Muscle of leg (tissue), 11 donors: ENCODE data around the gene ZNF837. TPM values are rescaled to one million over a fixed set of nuclear protein-coding genes. Genes with fewer than 3 reads are reported as not detected.
"Not testable (repeated sequence)": the region's sequence is repeated elsewhere in the genome, so short reads cannot be mapped to it uniquely, and the experiment has no call there.

Source experiments
- DNase-seq: peaks from one replicate; pipeline ENCODE4 v3.0.0; 2013
- H3K27ac ChIP-seq: one replicate; pipeline ENCODE4 v1.5.1; 2013; ENCODE audit warnings: mild to moderate bottlenecking, low read length, control low read depth
- H3K27me3 ChIP-seq: one replicate; pipeline ENCODE4 v1.6.1; 2013; ENCODE audit warnings: low read length; ENCODE audit not compliant: control insufficient read depth, insufficient read depth
- H3K36me3 ChIP-seq: one replicate; pipeline ENCODE4 v1.6.1; 2013; ENCODE audit warnings: low read length; ENCODE audit not compliant: control insufficient read depth, insufficient read depth
- H3K4me1 ChIP-seq: one replicate; pipeline ENCODE4 v1.6.1; 2013; ENCODE audit warnings: low read length; ENCODE audit not compliant: control insufficient read depth, insufficient read depth
- H3K4me3 ChIP-seq: one replicate; pipeline ENCODE4 v1.5.1; 2013; ENCODE audit warnings: low read length, control low read depth
- H3K9me3 ChIP-seq: replicated peaks from 2 replicates; pipeline ENCODE4 v1.6.1; 2013; ENCODE audit warnings: low read depth, low read length; ENCODE audit not compliant: control insufficient read depth
- WGBS: methylation state at CpG from one replicate; pipeline ENCODE4 v1.1.5; 2013; ENCODE audit warnings: missing lambda C conversion rate; ENCODE audit not compliant: insufficient coverage; 5-methylcytosine and 5-hydroxymethylcytosine counted together
- polyA plus RNA-seq, 8 donors: library from polyadenylated mRNA; unstranded; fragments of 120-200 nt; gene quantifications; one replicate each; pipeline versions ENCODE4 v1.2.1 to v1.2.3, GENCODE V29; 2013; ENCODE audit warnings: inconsistent platforms in 1 of 8, low replicate concordance in 1 of 8; ENCODE audit not compliant: insufficient read length in 8 of 8, insufficient read depth in 1 of 8
- total RNA-seq: library from RNA; stranded (reverse); fragments of 120-200 nt; gene quantifications from one replicate; pipeline ENCODE4 v1.2.4, GENCODE V29; 2013

Gene ZNF837
- total and polyA plus RNA-seq, 9 donors = 1.0 to 2.3 (median 1.7) TPM

- peaks cover 3% of the 10 kb centered on the region for H3K36me3 ChIP-seq
- no peak overlapping the region for H3K4me3 ChIP-seq
- no peaks in the 10 kb centered on the region for H3K9me3 ChIP-seq
- peaks cover 22% of the 10 kb centered on the region for H3K4me1 ChIP-seq
- no peak for DNase-seq
- WGBS = 61% methylated on average over 34 of the region's 34 CpGs
- H3K27me3 ChIP-seq = peaks cover 54% of the 10 kb centered on the region
- no peak overlapping the region for H3K27ac ChIP-seq
Observed at GRCh38 chr19:58350871-58351557, 29.8 kb downstream of the ZNF837 start.

GRCh38 chr19:58350001-58350861 is 30.6 kb downstream of the ZNF837 start:
- 5% methylated on average over 83 of the region's 84 CpGs for WGBS
- Histone ChIP-seq H3K4me3 (peak overlapping the region; percentile 5), H3K27ac (no peak overlapping the region), H3K4me1 (peaks cover 18% of the 10 kb centered on the region), H3K9me3 (no peaks in the 10 kb centered on the region), H3K36me3 (peaks cover 3% of the 10 kb centered on the region), H3K27me3 (peaks cover 53% of the 10 kb centered on the region)
- DNase-seq = peak; percentile 36

GRCh38 chr19:58349590-58349989 is 31.2 kb downstream of the ZNF837 start:
- Histone ChIP-seq H3K36me3 (peaks cover 3% of the 10 kb centered on the region), H3K27ac (no peak overlapping the region), H3K9me3 (no peaks in the 10 kb centered on the region), H3K4me1 (peaks cover 18% of the 10 kb centered on the region), H3K4me3 (no peak overlapping the region), H3K27me3 (peaks cover 53% of the 10 kb centered on the region)
- no peak for DNase-seq
- 27% methylated on average over 7 of the region's 8 CpGs for whole genome bisulfite sequencing

GRCh38 chr19:58348080-58348479 is 32.8 kb downstream of the ZNF837 start:
- DNase-seq, H3K36me3 ChIP-seq, H3K27ac ChIP-seq, H3K9me3 ChIP-seq: not testable (repeated sequence)
- Histone ChIP-seq H3K27me3 (peaks cover 53% of the 10 kb centered on the region), H3K4me1 (peaks cover 18% of the 10 kb centered on the region), H3K4me3 (peak overlapping the region; percentile 61)
- 19% methylated on average over 8 of the region's 12 CpGs for WGBS

- 2% methylated on average over 75 of the region's 82 CpGs for WGBS
- H3K4me1 ChIP-seq = peaks cover 18% of the 10 kb centered on the region
- no peaks in the 10 kb centered on the region for H3K36me3 ChIP-seq
- no peak overlapping the region for H3K27ac ChIP-seq
- no peaks in the 10 kb centered on the region for H3K9me3 ChIP-seq
- H3K4me3 ChIP-seq = peak overlapping the region; percentile 61
- peak; percentile 52 for DNase-seq
- peaks cover 51% of the 10 kb centered on the region for H3K27me3 ChIP-seq
Observed at GRCh38 chr19:58346961-58347929, 33.6 kb downstream of the ZNF837 start.

- Histone ChIP-seq H3K27me3 (peaks cover 41% of the 10 kb centered on the region), H3K4me3 (no peak overlapping the region), H3K9me3 (no peaks in the 10 kb centered on the region), H3K4me1 (peaks cover 15% of the 10 kb centered on the region), H3K27ac (no peak overlapping the region), H3K36me3 (peaks cover 4% of the 10 kb centered on the region)
- DNase-seq = no peak
- no CpG with 5 or more reads among the region's 5 CpGs for WGBS
Observed at GRCh38 chr19:58345558-58345957, 35.3 kb downstream of the ZNF837 start.

- Histone ChIP-seq H3K9me3 (no peaks in the 10 kb centered on the region), H3K4me1 (no peaks in the 10 kb centered on the region), H3K4me3 (no peak overlapping the region), H3K27ac (no peak overlapping the region), H3K27me3 (no peaks in the 10 kb centered on the region), H3K36me3 (peaks cover 58% of the 10 kb centered on the region)
- 74% methylated on average over 21 of the region's 30 CpGs for WGBS
- no peak for DNase-seq
Observed at GRCh38 chr19:58338825-58339558, 41.8 kb downstream of the ZNF837 start.

- WGBS = 100% methylated on average over 4 of the region's 11 CpGs
- H3K27me3 ChIP-seq = no peaks in the 10 kb centered on the region
- H3K36me3 ChIP-seq = peaks cover 58% of the 10 kb centered on the region
- DNase-seq = no peak
- no peaks in the 10 kb centered on the region for H3K4me1 ChIP-seq
- no peak overlapping the region for H3K27ac ChIP-seq
- H3K4me3 ChIP-seq = no peak overlapping the region
- no peaks in the 10 kb centered on the region for H3K9me3 ChIP-seq
Observed at GRCh38 chr19:58338336-58338735, 42.5 kb downstream of the ZNF837 start.

GRCh38 chr19:58336820-58337219 is 44.0 kb downstream of the ZNF837 start:
- no peaks in the 10 kb centered on the region for H3K9me3 ChIP-seq
- WGBS = 100% methylated on average over 1 of the region's 4 CpGs
- no peaks in the 10 kb centered on the region for H3K4me1 ChIP-seq
- peaks cover 58% of the 10 kb centered on the region for H3K36me3 ChIP-seq
- H3K4me3 ChIP-seq = no peak overlapping the region
- no peaks in the 10 kb centered on the region for H3K27me3 ChIP-seq
- DNase-seq = no peak
- H3K27ac ChIP-seq = no peak overlapping the region
